Stimulated activated CD4-positive, alpha-beta T cell treated with anti-CD3 and anti-CD28 coated beads, TNF-alpha, amount 100 ng/mL, for 1 hour (primary cell): ENCODE measurements around the gene ASIC3.

Source experiments
- DNase-seq, 3 donors: peaks; one replicate each; pipeline ENCODE4 v3.0.0-alpha.2; 2020; ENCODE audit warnings: low read depth in 3 of 3, low spot score in 1 of 3

The ASIC3 gene

GRCh38 chr7:151085329-151085690 is 37.0 kb downstream of the ASIC3 start:
- DNase-seq = no peak

DNA sequence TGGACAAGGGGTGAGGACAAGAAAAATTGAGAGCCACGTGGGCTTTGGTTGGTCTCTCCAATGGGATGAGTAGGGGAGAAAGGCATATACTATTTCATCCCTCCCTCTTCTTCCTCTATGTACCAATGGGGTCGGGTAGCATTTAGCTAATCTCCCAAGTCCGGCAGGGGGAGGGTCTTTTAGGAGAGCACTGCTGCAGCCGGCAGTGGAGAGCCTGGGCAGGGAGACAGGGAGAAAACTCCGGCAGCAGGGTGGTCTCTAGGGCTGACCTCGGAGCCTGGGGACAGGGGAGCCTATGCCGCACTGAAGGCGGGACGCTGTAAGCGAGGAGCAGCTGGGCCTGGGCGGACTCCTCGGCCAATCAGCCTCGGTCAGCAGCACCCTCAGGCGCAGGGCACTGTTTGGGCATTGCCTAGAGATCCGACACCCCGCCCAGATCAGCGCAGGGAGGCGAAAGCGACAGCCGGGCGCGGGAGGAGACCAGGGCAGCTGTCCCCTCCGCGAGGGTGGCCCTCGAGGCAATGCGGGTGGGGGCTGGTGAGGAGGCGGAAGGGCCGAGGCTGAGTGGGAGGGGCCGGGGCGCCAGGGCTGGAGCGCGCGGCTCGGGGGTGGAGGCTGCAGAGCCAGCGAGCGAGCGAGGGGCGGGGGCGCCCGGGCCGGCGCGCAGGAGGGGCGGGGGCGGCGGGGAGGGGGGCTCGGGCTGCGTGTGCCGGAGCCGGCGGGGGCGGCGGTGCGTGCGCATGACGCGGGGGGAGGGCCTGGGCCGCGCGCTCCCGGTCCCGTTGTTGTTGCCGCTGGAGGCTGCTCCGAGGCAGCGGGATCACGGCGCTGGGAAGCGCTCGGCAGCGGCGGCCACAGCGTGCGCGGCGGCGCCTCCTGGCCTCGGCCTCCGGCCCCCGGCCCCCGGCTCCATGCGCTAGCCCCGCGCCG is 37.6 kb downstream of the ASIC3 start, which contains the start of gene AGAP3:
Gene AGAP3 (plus strand): TSS at position 785 of the 930 bp plus-strand sequence. CDS start 267 bp downstream, outside the sequence.
- DNase-seq = peak in 1 of 3 donors; percentile 52

DNA sequence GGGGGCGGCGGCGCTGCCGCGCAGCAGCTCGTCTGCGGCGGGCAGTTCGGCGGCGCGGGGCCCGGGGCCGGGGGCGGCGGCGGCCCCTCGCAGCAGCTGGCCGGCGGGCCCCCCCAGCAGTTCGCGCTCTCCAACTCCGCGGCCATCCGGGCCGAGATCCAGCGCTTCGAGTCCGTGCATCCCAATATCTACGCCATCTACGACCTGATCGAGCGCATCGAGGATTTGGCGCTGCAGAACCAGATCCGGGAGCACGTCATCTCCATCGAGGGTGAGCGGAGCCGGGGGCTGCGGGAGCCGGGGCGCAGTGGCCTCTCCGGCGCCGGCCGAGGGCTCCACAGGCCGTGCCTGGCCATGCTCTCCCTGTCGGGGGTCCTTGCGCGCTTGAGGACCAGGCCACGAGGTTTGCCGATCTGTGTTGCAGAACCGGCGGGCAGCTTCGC is 38.5 kb downstream of the ASIC3 start:
- no peak for DNase-seq

GRCh38 chr7:151087245-151088018 is 39.1 kb downstream of the ASIC3 start:
- DNase-seq = no peak

- no peak for DNase-seq
These were observed 39.9 kb downstream of the ASIC3 start for GRCh38 chr7:151088019-151088855.

DNA sequence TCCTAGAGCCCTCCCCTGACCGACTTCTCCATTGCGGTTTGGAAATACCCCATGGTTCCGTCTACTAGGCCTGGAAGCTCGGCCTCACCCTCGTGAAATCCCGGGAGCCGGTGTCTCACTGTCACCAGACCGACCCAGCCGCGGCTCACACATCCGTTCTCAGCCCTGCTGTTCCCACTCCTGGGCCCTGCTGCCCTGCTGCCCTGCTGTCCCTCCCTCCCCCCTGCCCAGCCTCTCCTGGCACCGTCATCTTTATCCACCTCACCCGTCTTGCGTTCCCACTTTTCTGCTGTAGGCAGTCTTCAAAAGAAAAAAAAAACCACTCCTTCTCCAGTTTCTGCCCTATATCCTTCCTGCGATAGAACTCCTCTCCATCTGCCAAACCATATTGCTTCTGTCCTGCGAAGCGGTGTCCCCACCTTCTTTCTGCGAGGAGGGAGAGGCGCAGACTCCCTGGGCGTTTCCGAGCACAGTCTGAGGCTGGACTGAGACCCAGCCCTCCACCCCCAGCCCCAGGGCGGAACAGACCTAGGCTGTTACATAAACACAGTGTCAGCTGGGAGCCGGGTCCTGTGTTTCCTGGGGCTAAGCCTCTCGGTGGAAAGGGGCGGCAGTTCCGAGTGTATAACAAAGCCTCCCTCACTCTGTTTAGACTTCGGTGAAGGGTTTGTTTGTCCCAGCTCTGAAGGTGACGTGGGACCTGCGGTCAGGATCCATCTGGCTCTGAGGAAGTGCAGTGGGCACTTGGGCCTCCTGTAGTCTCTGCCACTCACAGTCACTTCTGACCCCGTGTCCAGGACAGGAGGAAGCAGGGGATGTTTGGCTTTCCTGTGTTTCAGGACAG is 40.7 kb downstream of the ASIC3 start:
- DNase-seq = no peak

DNA sequence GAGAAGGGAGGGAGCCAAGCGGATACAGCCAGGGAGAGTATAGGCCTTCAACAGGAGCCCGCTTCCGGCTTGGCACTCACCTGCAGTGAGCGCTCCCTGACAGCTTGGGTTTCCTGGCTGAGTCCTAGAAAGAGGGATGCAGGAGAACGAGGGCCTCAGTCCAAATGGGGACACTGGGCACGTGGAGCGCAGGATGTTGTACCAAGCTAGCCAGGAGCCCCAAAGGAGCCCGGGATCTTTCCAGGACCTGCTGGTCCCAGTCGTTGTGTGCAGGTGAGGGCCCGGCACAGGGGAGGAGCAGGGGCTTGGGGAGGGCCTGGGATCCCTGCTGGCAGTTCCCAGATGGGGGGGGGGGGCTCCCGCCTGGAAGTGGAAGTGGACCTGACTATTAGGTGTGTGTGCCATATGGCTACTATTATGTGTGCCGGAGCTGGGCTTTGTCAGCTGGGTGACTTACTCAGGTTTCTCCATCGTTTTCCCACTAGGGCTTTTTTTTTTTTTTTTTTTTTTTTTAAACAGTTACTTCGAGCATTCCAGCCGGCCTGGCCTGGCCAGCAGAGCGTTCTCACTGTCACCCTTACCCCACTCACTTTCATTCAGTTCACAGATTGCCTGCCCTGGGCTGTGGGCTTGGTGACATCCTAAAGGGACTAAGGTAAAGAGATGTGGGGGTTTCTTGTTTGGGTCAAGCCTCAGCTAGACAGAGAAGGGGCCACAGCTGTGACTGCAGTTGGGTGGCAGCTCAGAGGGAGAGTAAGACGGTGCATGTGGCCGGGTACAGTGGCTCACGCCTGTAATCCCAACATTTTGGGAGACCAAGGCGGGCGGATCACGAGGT is 41.8 kb downstream of the ASIC3 start:
- no peak for DNase-seq

DNA sequence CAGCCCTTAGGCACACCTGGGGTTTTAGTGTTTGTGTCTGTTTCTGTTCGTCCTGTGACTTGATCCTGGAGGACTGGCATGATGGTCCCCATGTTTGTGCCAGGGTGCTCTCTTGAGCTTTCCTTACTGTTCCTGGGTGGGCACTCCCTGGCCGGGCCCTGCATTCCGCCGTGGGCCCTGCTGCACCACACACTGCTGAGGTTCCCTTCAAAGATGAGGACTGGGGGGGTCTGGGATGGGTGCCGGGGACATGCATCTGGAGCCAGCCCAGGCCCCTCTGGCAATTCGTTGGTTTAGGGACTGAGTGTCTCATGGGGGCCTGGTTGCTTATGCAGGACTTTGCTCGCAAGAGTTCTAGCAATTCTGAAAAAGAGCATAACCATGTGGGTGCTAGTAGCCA is 42.7 kb downstream of the ASIC3 start:
- no peak for DNase-seq

DNA sequence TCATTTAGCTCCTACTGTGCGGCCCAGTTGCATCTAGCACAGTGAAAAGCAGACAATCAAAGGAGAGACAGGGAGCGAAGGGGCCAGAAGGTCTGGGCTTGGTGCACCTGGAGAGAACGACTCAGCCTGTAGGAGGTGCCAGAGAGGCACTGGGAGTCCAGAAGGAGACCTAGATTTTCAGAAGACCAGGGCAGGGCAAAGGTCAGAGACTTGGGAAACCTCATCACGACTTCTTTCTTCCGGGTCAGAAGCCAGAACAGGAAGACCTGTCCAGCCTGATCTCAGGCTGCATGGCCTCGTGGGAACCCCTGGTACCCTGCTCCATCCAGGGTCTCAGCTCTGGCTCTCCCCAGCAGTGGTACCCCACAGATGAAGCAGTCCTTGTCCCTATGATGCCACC is 43.1 kb downstream of the ASIC3 start:
- DNase-seq = no peak

GRCh38 chr7:151091988-151092387 is 43.7 kb downstream of the ASIC3 start:
- no peak for DNase-seq

DNA sequence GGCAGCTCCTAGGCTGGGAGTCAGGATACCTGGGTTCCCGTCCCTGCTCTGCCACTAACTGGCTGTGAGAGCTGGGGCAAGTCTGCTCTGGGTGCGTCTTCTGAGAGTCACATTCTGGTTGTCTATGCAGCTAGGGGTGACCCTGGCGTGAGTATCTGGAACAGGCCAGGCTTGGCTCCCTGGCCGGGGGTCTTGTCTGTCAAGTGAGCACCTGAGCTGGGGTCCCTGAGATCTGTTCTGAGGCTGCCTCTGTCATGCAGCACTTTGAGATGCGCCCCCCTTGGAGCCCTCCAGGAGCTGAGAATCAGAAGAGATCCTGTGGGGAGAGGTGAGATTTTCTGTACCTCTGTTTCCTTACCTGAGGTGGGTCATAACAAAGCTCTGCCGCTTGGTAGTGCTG is 45.4 kb downstream of the ASIC3 start:
- DNase-seq = no peak

- no peak for DNase-seq
These were observed 46.3 kb downstream of the ASIC3 start for GRCh38 chr7:151094675-151095074.

- DNase-seq = no peak
These were observed 46.9 kb downstream of the ASIC3 start for GRCh38 chr7:151095123-151095797.

GRCh38 chr7:151095828-151096475 is 47.6 kb downstream of the ASIC3 start:
- DNase-seq = no peak

- no peak for DNase-seq
These were observed 51.3 kb downstream of the ASIC3 start for GRCh38 chr7:151099486-151100211.

DNA sequence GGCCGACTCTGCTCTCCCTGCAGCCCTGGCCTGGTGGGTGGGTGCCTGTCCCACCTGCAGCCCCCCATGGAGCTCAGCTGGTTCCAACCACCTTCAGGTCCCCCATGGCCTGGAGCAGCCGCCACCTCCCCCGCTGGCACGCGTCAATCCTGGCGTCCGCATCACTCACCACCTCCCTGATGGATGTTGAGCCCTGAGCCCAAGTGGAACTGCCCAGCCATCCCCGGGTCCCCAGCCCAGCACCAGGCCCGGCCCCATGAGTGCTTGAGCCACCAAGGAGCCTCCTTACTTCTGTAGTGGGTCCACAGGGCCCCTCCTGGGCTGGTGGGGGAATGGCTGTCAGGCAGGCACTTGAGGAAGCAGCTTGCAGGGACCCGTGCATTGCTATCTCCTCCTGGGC is 52.6 kb downstream of the ASIC3 start:
- no peak for DNase-seq

GRCh38 chr7:151101621-151102396 is 53.5 kb downstream of the ASIC3 start:
- DNase-seq = no peak
